Measurements from ENCODE around the gene B9D1. TPM values are rescaled to one million over a fixed set of nuclear protein-coding genes. Genes with fewer than 3 reads are reported as not detected.

The B9D1 gene
- total RNA-seq, 1 donor from 2014 or later, result 3.0 TPM

- DNase-seq (ENCODE audit: low spot score), result no peak
Observed at GRCh38 chr17:19322129-19322505, 40.4 kb downstream of the B9D1 start.

GRCh38 chr17:19321481-19322128 is 40.9 kb downstream of the B9D1 start:
- ATAC-seq, result no peak
- DNase-seq (ENCODE audit: low spot score), result no peak

More at GRCh38 chr17:19322129-19322505, 40.4 kb downstream of the B9D1 start:
- ATAC-seq, result no peak

- no peak for DNase-seq (ENCODE audit: low spot score)
- no peak for ATAC-seq
Observed at GRCh38 chr17:19320876-19321275, 41.6 kb downstream of the B9D1 start.

- DNase-seq (ENCODE audit: low spot score) (no peak), ATAC-seq (no peak)
Observed at GRCh38 chr17:19319771-19320505, 42.6 kb downstream of the B9D1 start.

- no peak for DNase-seq (ENCODE audit: low spot score)
- no peak for ATAC-seq
Observed at GRCh38 chr17:19318611-19319010, 43.9 kb downstream of the B9D1 start.

- ATAC-seq, result peak; percentile 95
- peak; percentile 94 for DNase-seq (ENCODE audit: low spot score)
Observed at GRCh38 chr17:19317359-19318095, 45.0 kb downstream of the B9D1 start.

- ATAC-seq, result no peak
- no peak for DNase-seq (ENCODE audit: low spot score)
Observed at GRCh38 chr17:19316761-19317358, 45.7 kb downstream of the B9D1 start.

- ATAC-seq, result peak; percentile 53
- DNase-seq (ENCODE audit: low spot score), result no peak
Observed at GRCh38 chr17:19315104-19315503, 47.4 kb downstream of the B9D1 start.

GRCh38 chr17:19313746-19314651 is 48.5 kb downstream of the B9D1 start:
- ATAC-seq (peak; percentile 22), DNase-seq (ENCODE audit: low spot score) (no peak)

GRCh38 chr17:19313066-19313745 is 49.3 kb downstream of the B9D1 start:
- DNase-seq (ENCODE audit: low spot score) (no peak), ATAC-seq (no peak)

- no peak for ATAC-seq
- DNase-seq (ENCODE audit: low spot score), result no peak
Observed at GRCh38 chr17:19312406-19312805, 50.1 kb downstream of the B9D1 start.

- ATAC-seq (no peak), DNase-seq (ENCODE audit: low spot score) (no peak)
Observed at GRCh38 chr17:19311421-19312215, 50.9 kb downstream of the B9D1 start.

- DNase-seq (ENCODE audit: low spot score) (no peak), ATAC-seq (no peak)
Observed at GRCh38 chr17:19311016-19311415, 51.5 kb downstream of the B9D1 start.

- DNase-seq (ENCODE audit: low spot score) (no peak), ATAC-seq (no peak)
Observed at GRCh38 chr17:19310151-19310550, 52.4 kb downstream of the B9D1 start.

GRCh38 chr17:19309701-19310100 is 52.8 kb downstream of the B9D1 start:
- ATAC-seq (no peak), DNase-seq (ENCODE audit: low spot score) (no peak)

- DNase-seq (ENCODE audit: low spot score), result no peak
- ATAC-seq, result no peak
Observed at GRCh38 chr17:19308398-19308797, 54.1 kb downstream of the B9D1 start.

GRCh38 chr17:19307521-19307920 is 55.0 kb downstream of the B9D1 start:
- ATAC-seq (no peak), DNase-seq (ENCODE audit: low spot score) (no peak)

- no peak for DNase-seq (ENCODE audit: low spot score)
Observed at GRCh38 chr17:19306160-19307111, 56.1 kb downstream of the B9D1 start.

More at GRCh38 chr17:19306160-19307111, 56.1 kb downstream of the B9D1 start:
- no peak for ATAC-seq

Data from left lobe of liver (tissue), 2 donors.